Measurements from ENCODE around the gene WDR43.

- TF ChIP-seq CTCF (IDR thresholded peaks at IDR 0.05; ENCODE audit: low read depth, low read length, missing input control) (no peak), YY1 (IDR thresholded peaks at IDR 0.05) (no peak), EGR1 (IDR thresholded peaks at IDR 0.05; ENCODE audit: low read depth in 2 of 2) (no peak), HNF4G (IDR thresholded peaks at IDR 0.05) (no peak), FOXA1 (IDR thresholded peaks at IDR 0.05) (no peak), MAX (IDR thresholded peaks at IDR 0.05) (no peak), ATF3 (IDR thresholded peaks at IDR 0.05) (no peak), GABPA (IDR thresholded peaks at IDR 0.05 in 1 of 2, conservative IDR thresholded peaks at IDR 0.05 in 1 of 2) (no peak), REST (IDR thresholded peaks at IDR 0.05) (no peak), TAF1 (conservative IDR thresholded peaks at IDR 0.05) (no peak), RXRA (IDR thresholded peaks at IDR 0.05) (no peak), RAD21 (IDR thresholded peaks at IDR 0.05) (no peak), JUND (IDR thresholded peaks at IDR 0.05) (no peak)
Observed at GRCh38 chr2:28855193-28855592, 39.3 kb upstream of the WDR43 start.

Data from liver (tissue), 3 donors.